ENCODE data around the gene CCDC127. TPM values are rescaled to one million over a fixed set of nuclear protein-coding genes. Genes with fewer than 3 reads are reported as not detected.
A peak's percentile ranks its signal among the peaks of the same experiment; 100 is the strongest.
"Not testable (repeated sequence)": the region's sequence is repeated elsewhere in the genome, so short reads cannot be mapped to it uniquely, and the experiment has no call there.

CCDC127 gene, protein sequence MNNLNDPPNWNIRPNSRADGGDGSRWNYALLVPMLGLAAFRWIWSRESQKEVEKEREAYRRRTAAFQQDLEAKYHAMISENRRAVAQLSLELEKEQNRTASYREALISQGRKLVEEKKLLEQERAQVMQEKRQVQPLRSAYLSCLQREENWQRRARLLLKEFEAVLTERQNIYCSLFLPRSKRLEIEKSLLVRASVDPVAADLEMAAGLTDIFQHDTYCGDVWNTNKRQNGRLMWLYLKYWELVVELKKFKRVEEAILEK
- total RNA-seq (2014; rRNA removed) (4.1 and 5.4 TPM in 2 replicates), Bru-seq, nascent RNA (percentile 70 among the genes with signal in this experiment), BruChase-seq, experiment 1, labeled RNA remaining after a 6-hour chase (percentile 90 among the genes with signal in this experiment), BruChase-seq, experiment 2, labeled RNA remaining after a 2-hour chase (percentile 86 among the genes with signal in this experiment)
- long read RNA-seq, full-length matches to known transcripts, result 23 of 37 reads
- long read RNA-seq, partial matches to known transcripts, result 0 of 37 reads
- long read RNA-seq, other reads (novel, unspliced or antisense), result 14 of 37 reads

DNA sequence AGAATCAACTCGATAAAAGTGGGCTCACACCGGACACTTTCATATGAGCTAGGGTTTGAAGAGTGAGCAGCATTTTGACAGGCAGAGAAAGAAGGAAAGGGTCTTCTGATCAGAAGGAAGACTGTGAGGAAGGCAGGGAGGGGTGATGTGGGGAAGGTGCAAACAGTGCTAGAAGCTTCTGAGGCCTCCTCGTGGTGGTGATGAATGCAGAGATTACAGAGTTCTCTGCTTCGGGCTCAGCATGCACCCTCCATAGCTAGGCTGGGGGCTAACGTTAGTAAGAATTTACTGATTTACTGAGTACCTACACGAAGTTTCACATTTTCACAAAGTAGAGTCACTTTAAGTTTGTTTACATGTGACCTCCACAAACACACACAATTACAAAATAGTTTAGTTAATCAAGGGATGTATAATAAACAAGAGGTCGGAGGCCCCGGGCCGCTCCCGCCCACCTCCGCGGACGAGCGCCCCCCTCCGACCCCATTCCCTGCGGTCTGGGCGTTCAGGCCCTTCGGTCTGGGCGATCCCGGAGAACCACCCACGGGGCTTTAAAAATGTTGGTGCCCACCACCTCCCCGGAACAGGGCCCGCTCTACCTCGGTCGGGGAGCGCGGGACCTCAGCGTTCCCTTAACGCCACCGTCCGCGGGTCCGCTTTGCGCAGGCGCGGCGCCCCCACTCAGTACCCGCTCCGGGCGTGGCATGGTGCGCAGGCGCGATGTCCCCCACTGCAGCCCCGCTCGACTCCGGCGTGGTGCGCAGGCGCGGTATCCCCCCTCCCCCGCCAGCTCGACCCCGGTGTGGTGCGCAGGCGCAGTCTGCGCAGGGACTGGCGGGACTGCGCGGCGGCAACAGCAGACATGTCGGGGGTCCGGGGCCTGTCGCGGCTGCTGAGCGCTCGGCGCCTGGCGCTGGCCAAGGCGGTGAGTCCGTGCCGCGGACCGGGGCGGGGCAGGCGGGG, at the start of gene CCDC127, which contains the start of gene SDHA:
CCDC127 (minus strand) TSS at position 660 of the 963 bp plus-strand sequence. CDS start 1,304 bp downstream, outside the sequence.
SDHA (plus strand) TSS at position 827 of the 963 bp plus-strand sequence; CDS start at position 863, 36 bp downstream.
- TF ChIP-seq, protein P1, sequence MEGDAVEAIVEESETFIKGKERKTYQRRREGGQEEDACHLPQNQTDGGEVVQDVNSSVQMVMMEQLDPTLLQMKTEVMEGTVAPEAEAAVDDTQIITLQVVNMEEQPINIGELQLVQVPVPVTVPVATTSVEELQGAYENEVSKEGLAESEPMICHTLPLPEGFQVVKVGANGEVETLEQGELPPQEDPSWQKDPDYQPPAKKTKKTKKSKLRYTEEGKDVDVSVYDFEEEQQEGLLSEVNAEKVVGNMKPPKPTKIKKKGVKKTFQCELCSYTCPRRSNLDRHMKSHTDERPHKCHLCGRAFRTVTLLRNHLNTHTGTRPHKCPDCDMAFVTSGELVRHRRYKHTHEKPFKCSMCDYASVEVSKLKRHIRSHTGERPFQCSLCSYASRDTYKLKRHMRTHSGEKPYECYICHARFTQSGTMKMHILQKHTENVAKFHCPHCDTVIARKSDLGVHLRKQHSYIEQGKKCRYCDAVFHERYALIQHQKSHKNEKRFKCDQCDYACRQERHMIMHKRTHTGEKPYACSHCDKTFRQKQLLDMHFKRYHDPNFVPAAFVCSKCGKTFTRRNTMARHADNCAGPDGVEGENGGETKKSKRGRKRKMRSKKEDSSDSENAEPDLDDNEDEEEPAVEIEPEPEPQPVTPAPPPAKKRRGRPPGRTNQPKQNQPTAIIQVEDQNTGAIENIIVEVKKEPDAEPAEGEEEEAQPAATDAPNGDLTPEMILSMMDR (conservative IDR thresholded peaks at IDR 0.05; ENCODE audit: low read depth, low read length), result peak; percentile 58
- H3K27ac ChIP-seq (ENCODE audit: low read length), result peak within 1 kb of the TSS; percentile 66
- intact Hi-C loops (cut with micrococcal nuclease), result not testable (repeated sequence)

DNA sequence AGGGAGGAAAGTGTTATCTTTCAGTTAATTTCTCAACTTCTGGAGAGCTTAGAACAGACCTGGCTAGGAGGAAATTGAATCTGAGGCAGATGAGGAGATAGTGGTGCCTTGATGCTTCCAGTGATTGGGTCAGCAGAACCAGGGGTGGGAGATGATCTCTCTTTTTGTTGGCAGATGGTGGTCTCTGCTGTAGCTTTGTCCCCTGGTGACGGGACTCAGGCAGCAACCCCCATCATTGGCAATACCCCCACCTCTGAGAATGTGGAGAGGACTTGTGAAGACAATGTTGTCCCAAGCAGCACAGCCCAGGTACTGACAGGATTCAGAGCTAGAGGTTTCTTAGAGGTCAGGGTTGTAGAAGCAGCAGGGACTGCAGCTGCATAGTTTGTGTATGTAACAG, 49.8 kb upstream of the CCDC127 start:
- no peak for DNase-seq
- TF ChIP-seq EZH2 (IDR thresholded peaks at IDR 0.05; ENCODE audit: low read length, unreplicated experiment), result no peak
- TF ChIP-seq EZH2phosphoT487 (IDR thresholded peaks at IDR 0.05; ENCODE audit: borderline replicate concordance, low read length), result no peak
- TF ChIP-seq, protein P1 (conservative IDR thresholded peaks at IDR 0.05; ENCODE audit: low read depth, low read length), result no peak
- ChIA-PET POLR2A (ENCODE audit: unreplicated experiment) (no interaction called here), CTCF (no interaction called here)
- ATAC-seq, result no peak
- H3K9me2 ChIP-seq (replicated peaks; ENCODE audit: low read length), result no peaks in the 10 kb centered on the region
- H3K4me1 ChIP-seq (ENCODE audit: insufficient read depth, low read length), result peaks cover 10% of the 10 kb centered on the region; the same call in 1 of the 2 replicates
- no peak overlapping the region for H3K9ac ChIP-seq (ENCODE audit: low read length)
- H3K27me3 ChIP-seq (ENCODE audit: low read length), result no peaks in the 10 kb centered on the region
- no peak overlapping the region for H3K4me2 ChIP-seq (ENCODE audit: low read length)
- no peak overlapping the region for H3K27ac ChIP-seq (ENCODE audit: low read length)
- no peaks in the 10 kb centered on the region for H3K36me3 ChIP-seq (ENCODE audit: low read depth, low read length)
- intact Hi-C loops (cut with micrococcal nuclease), result no loop called here
- H4K20me1 ChIP-seq (ENCODE audit: low read length), result no peaks in the 10 kb centered on the region
- no peak overlapping the region for H2AFZ ChIP-seq (ENCODE audit: low read length)
- no TSS peak for BruUV-seq (replicated peaks)
- H3K9me3 ChIP-seq (ENCODE audit: low read length), result no peaks in the 10 kb centered on the region
- no peaks in the 10 kb centered on the region for H3F3A ChIP-seq (ENCODE audit: low read length, unreplicated experiment)
- peaks cover 11% of the 10 kb centered on the region for H3K79me2 ChIP-seq (ENCODE audit: low read length)
- H3K4me3 ChIP-seq (ENCODE audit: low read length), result no peak overlapping the region

More for the DNA sequence above, at the start of gene CCDC127, which contains the start of gene SDHA:
- TSS peak; percentile 54 for BruUV-seq (replicated peaks)
- H3F3A ChIP-seq (ENCODE audit: low read length, unreplicated experiment); H3K9me3 ChIP-seq (ENCODE audit: low read length); H3K27me3 ChIP-seq (ENCODE audit: low read length); H3K36me3 ChIP-seq (ENCODE audit: low read depth, low read length); H3K9me2 ChIP-seq (replicated peaks; ENCODE audit: low read length): not testable (repeated sequence)
- CTCF ChIA-PET, result interaction anchor here (0.7 to 1.9 kb wide), 2 partner anchors 29 to 53 kb away, joined by 3 to 12 read pairs; no protein-coding TSS in a partner anchor
- Histone ChIP-seq H3K79me2 (ENCODE audit: low read length) (peaks cover 76% of the 10 kb centered on the region), H3K9ac (ENCODE audit: low read length) (peak within 1 kb of the TSS; percentile 99), H2AFZ (ENCODE audit: low read length) (peak within 1 kb of the TSS; percentile 78), H3K4me1 (ENCODE audit: insufficient read depth, low read length) (peaks cover 38% of the 10 kb centered on the region), H3K4me3 (ENCODE audit: low read length) (peak within 1 kb of the TSS; percentile 93), H3K4me2 (ENCODE audit: low read length) (peak within 1 kb of the TSS; percentile 95), H4K20me1 (ENCODE audit: low read length) (peaks cover 38% of the 10 kb centered on the region)
- ATAC-seq, result peak; percentile 68
- DNase-seq, result peak; percentile 95
- POLR2A ChIA-PET (ENCODE audit: unreplicated experiment), result interaction anchor here (0.6 to 1.0 kb wide), 2 partner anchors 53 to 164 kb away, joined by 3 to 11 read pairs; partner anchors contain the start of gene PDCD6

DNA sequence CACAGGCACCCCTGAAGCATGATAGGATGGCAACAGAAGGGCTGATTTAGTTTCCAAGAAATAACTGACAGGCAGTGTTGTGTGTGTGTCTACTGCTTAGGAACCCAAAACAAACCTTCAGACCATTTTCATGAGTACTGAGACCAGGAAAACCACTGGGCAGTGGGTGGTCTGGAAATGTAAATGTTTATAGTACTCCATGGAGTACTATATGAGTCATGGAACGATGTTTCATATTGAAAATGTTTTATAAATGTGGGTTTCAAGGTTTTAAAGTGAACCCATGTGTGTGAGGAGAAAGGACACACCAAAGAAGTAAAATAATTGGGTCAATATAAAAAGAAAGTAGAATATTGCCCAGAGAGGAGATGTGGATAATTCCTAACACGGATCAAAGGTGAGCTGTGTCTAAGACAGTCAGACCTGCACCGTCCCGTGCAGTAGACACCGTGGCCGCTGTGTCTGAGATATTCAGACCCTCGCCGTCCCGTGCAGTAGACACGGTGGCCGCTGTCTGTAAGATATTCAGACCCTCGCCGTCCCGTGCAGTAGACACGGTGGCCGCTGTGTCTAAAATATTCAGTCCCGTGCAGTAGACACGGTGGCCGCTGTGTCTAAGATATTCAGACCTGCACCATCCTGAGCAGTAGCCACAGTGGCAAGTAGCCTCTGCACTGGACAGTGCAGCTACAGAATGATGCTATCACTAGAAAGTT, 48.5 kb upstream of the CCDC127 start:
- H3K27me3 ChIP-seq (ENCODE audit: low read length); H3K79me2 ChIP-seq (ENCODE audit: low read length); DNase-seq; ATAC-seq; H4K20me1 ChIP-seq (ENCODE audit: low read length); H3K4me3 ChIP-seq (ENCODE audit: low read length); H3K27ac ChIP-seq (ENCODE audit: low read length); H3K9me2 ChIP-seq (replicated peaks; ENCODE audit: low read length); H3K4me2 ChIP-seq (ENCODE audit: low read length); intact Hi-C loops (cut with micrococcal nuclease); BruUV-seq (replicated peaks); H3K9me3 ChIP-seq (ENCODE audit: low read length); H2AFZ ChIP-seq (ENCODE audit: low read length); CTCF ChIA-PET; POLR2A ChIA-PET (ENCODE audit: unreplicated experiment); H3F3A ChIP-seq (ENCODE audit: low read length, unreplicated experiment); H3K36me3 ChIP-seq (ENCODE audit: low read depth, low read length); H3K9ac ChIP-seq (ENCODE audit: low read length): not testable (repeated sequence)
- H3K4me1 ChIP-seq (ENCODE audit: insufficient read depth, low read length), result peaks cover 10% of the 10 kb centered on the region; the same call in 1 of the 2 replicates
